H9 (cell line): ENCODE data around the gene KRTAP4-9. TPM values are rescaled to one million over a fixed set of nuclear protein-coding genes. Genes with fewer than 3 reads are reported as not detected.
"Not testable (repeated sequence)": the region's sequence is repeated elsewhere in the genome, so short reads cannot be mapped to it uniquely, and the experiment has no call there.

ENCODE experiments used
- DNase-seq: peaks from one replicate; pipeline ENCODE4 v3.0.0-alpha.2; 2017
- H2AFZ ChIP-seq: one replicate; pipeline ENCODE4 v1.6.1; 2013; ENCODE audit warnings: mild to moderate bottlenecking, low read length, control low read depth, moderate library complexity
- H2AK5ac ChIP-seq: 2 replicates; pipeline ENCODE4 v1.6.1; 2013; ENCODE audit warnings: low read length, control low read depth, mixed read lengths; ENCODE audit not compliant: insufficient read length
- H2BK120ac ChIP-seq: one replicate; pipeline ENCODE4 v1.6.1; 2013; ENCODE audit warnings: low read depth, mild to moderate bottlenecking, low read length, control low read depth, inconsistent platforms; ENCODE audit not compliant: poor library complexity, severe bottlenecking
- H2BK12ac ChIP-seq: 2 replicates; pipeline ENCODE4 v1.6.1; 2013; ENCODE audit warnings: low read length, control low read depth, mixed read lengths, low read depth; ENCODE audit not compliant: insufficient read length
- H2BK15ac ChIP-seq: 2 replicates; pipeline ENCODE4 v1.6.1; 2013; ENCODE audit warnings: low read depth, low read length, control low read depth
- H2BK20ac ChIP-seq: one replicate; pipeline ENCODE4 v1.6.1; 2013; ENCODE audit warnings: low read depth, mild to moderate bottlenecking, low read length, control low read depth, inconsistent platforms; ENCODE audit not compliant: poor library complexity, severe bottlenecking
- H2BK5ac ChIP-seq: 2 replicates; pipeline ENCODE4 v1.6.1; 2013; ENCODE audit warnings: low read length, control low read depth, mixed read lengths; ENCODE audit not compliant: insufficient read length
- H3K14ac ChIP-seq: 2 replicates; pipeline ENCODE4 v1.6.1; 2013; ENCODE audit warnings: low read length, control low read depth; ENCODE audit not compliant: insufficient read depth
- H3K18ac ChIP-seq: 2 replicates; pipeline ENCODE4 v1.6.1; 2013; ENCODE audit warnings: low read depth, mild to moderate bottlenecking, mixed read lengths, low read length, control low read depth; ENCODE audit not compliant: insufficient read length
- H3K23ac ChIP-seq: 2 replicates; pipeline ENCODE4 v1.6.1; 2013; ENCODE audit warnings: low read length, control low read depth, mixed read lengths, low read depth; ENCODE audit not compliant: insufficient read length
- H3K23me2 ChIP-seq: 2 replicates; pipeline ENCODE4 v1.6.1; 2013; ENCODE audit warnings: low read depth, mild to moderate bottlenecking, mixed read lengths, low read length, control low read depth; ENCODE audit not compliant: insufficient read length, poor library complexity, severe bottlenecking
- H3K27ac ChIP-seq: 2 replicates; pipeline ENCODE4 v1.5.1; 2013; ENCODE audit warnings: low read length, control low read depth, mixed read lengths, low read depth; ENCODE audit not compliant: insufficient read length
- H3K27me3 ChIP-seq: 2 replicates; pipeline ENCODE4 v1.6.1; 2013; ENCODE audit warnings: low read length, control low read depth, inconsistent platforms; ENCODE audit not compliant: insufficient read depth
- H3K4ac ChIP-seq: 2 replicates; pipeline ENCODE4 v1.6.1; 2013; ENCODE audit warnings: low read depth, mild to moderate bottlenecking, control low read depth, inconsistent platforms, low read length, moderate library complexity
- H3K4me1 ChIP-seq: 2 replicates; pipeline ENCODE4 v1.6.1; 2013; ENCODE audit warnings: low read length, control low read depth, inconsistent platforms; ENCODE audit not compliant: insufficient read depth
- H3K4me2 ChIP-seq: 2 replicates; pipeline ENCODE4 v1.6.1; 2013; ENCODE audit warnings: low read length, control low read depth, mixed read lengths; ENCODE audit not compliant: insufficient read length, insufficient read depth
- H3K56ac ChIP-seq: 2 replicates; pipeline ENCODE4 v1.6.1; 2013; ENCODE audit warnings: low read depth, mild to moderate bottlenecking, mixed read lengths, low read length, control low read depth; ENCODE audit not compliant: insufficient read length
- H3K79me1 ChIP-seq: 2 replicates; pipeline ENCODE4 v1.6.1; 2013; ENCODE audit warnings: low read depth, mild to moderate bottlenecking, moderate library complexity, low read length, control low read depth, inconsistent platforms; ENCODE audit not compliant: insufficient read depth, poor library complexity, severe bottlenecking
- H3K79me2 ChIP-seq: 2 replicates; pipeline ENCODE4 v1.6.1; 2013; ENCODE audit warnings: low read length, control low read depth, inconsistent platforms; ENCODE audit not compliant: insufficient read depth
- H3K9ac ChIP-seq: 2 replicates; pipeline ENCODE4 v1.6.1; 2013; ENCODE audit warnings: low read length, control low read depth, mixed read lengths; ENCODE audit not compliant: insufficient read length; ENCODE audit errors: extremely low read depth
- H3K9me3 ChIP-seq: one replicate; pipeline ENCODE4 v1.6.1; 2013; ENCODE audit warnings: low read depth, low read length, inconsistent platforms; ENCODE audit not compliant: control insufficient read depth
- H3T11ph ChIP-seq: one replicate; pipeline ENCODE4 v1.6.1; 2013; ENCODE audit warnings: mild to moderate bottlenecking, low read length, control low read depth, inconsistent platforms
- H4K20me1 ChIP-seq: one replicate; pipeline ENCODE4 v1.6.1; 2013; ENCODE audit not compliant: control insufficient read depth, insufficient read length, insufficient read depth
- H4K5ac ChIP-seq: 2 replicates; pipeline ENCODE4 v1.6.1; 2013; ENCODE audit warnings: low read depth, mild to moderate bottlenecking, mixed read lengths, low read length, control low read depth; ENCODE audit not compliant: insufficient read length
- H4K8ac ChIP-seq: replicated peaks from 2 replicates; pipeline ENCODE4 v1.6.1; 2013; ENCODE audit warnings: low read length, control low read depth, mixed read lengths, low read depth; ENCODE audit not compliant: insufficient read length
- H4K91ac ChIP-seq: 2 replicates; pipeline ENCODE4 v1.6.1; 2013; ENCODE audit warnings: low read depth, mild to moderate bottlenecking, moderate library complexity, mixed read lengths, low read length, control low read depth; ENCODE audit not compliant: insufficient read length
- H3K27ac Mint-ChIP-seq, 3 experiments: 2 replicates in 2 of 3; 3 replicates in 1 of 3; pipeline ENCODE4 v1.8.0; 2020 to 2021; ENCODE audit warnings: mixed read lengths in 3 of 3, mild to moderate bottlenecking in 1 of 3, moderate library complexity in 1 of 3
- H3K27me3 Mint-ChIP-seq: 2 replicates; pipeline ENCODE4 v1.8.0; 2021; ENCODE audit warnings: low read depth, mild to moderate bottlenecking, moderate library complexity, mixed read lengths
- H3K36me3 Mint-ChIP-seq, 3 experiments: 2 replicates in 2 of 3; 3 replicates in 1 of 3; pipeline ENCODE4 v1.8.0; 2020 to 2021; ENCODE audit warnings: low read depth in 3 of 3, mixed read lengths in 3 of 3; ENCODE audit not compliant: insufficient read depth in 1 of 3
- H3K4me1 Mint-ChIP-seq, 2 experiments: 2 replicates each; pipeline ENCODE4 v1.8.0; 2020; ENCODE audit warnings: mixed read lengths in 2 of 2
- H3K4me3 Mint-ChIP-seq, 2 experiments: 2 replicates in 1 of 2; 3 replicates in 1 of 2; pipeline ENCODE4 v1.8.0; 2020 to 2021; ENCODE audit warnings: mild to moderate bottlenecking in 2 of 2, mixed read lengths in 2 of 2, moderate library complexity in 1 of 2
- H3K9me3 Mint-ChIP-seq, 2 experiments: 2 replicates in 1 of 2; 3 replicates in 1 of 2; pipeline ENCODE4 v1.8.0; 2020; ENCODE audit warnings: mild to moderate bottlenecking in 2 of 2, mixed read lengths in 2 of 2, moderate library complexity in 1 of 2
- WGBS: extraction: QIAGEN DNeasy Blood & Tissue Kit; methylation state at CpG from one replicate; pipeline ENCODE4 v1.1.7; 2013; ENCODE audit warnings: missing lambda C conversion rate, low lambda C conversion rate, mixed read lengths; ENCODE audit not compliant: insufficient read length; ENCODE audit errors: extremely low coverage; 5-methylcytosine and 5-hydroxymethylcytosine counted together
- total RNA-seq: library from RNA; stranded (reverse); gene quantifications from 2 replicates; pipeline ENCODE4 v1.2.1, GENCODE V29; 2021
- TF ChIP-seq, protein P1 (sequence below): fragments of 200-600 bp; sonication (generic); conservative IDR thresholded peaks from 3 replicates; pipeline ENCODE4 v1.8.0; 2021; ENCODE audit warnings: antibody characterized with exemption, mild to moderate bottlenecking

KRTAP4-9 gene
- total RNA-seq, 1 experiment from 2014 or later = not detected

DNA sequence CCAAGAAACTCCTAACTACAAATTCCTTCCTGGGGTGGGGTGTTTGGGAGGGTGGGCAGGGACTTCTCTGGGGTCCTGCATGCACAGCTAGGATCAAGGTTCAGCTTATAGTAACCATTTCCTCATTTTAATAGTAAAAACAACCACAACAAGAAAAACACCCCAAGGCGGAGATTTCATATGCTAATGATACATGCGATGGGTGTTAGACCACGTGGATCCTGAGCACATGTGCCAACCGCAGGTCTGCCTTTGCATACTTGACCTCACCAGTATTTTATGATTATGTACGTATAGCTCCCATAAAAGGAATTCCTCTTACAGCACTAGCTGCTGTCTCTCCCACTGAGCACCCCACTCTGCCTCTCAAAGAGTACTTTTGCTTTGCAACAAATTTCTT is 11.1 kb downstream of the KRTAP4-9 start:
- H3K9me3 Mint-ChIP-seq = peaks cover 21 to 36% of the 10 kb centered on the region in 2 experiments
- H3K4me2 ChIP-seq = no peak overlapping the region
- no peak overlapping the region for H3K27ac Mint-ChIP-seq
- no peak overlapping the region for H3K4me3 Mint-ChIP-seq
- H4K8ac ChIP-seq = no peak overlapping the region
- no peaks in the 10 kb centered on the region for H3K23me2 ChIP-seq
- no peak overlapping the region for H2AK5ac ChIP-seq
- no peak overlapping the region for H2BK120ac ChIP-seq
- DNase-seq = no peak
- H4K20me1 ChIP-seq = no peaks in the 10 kb centered on the region
- H3K27me3 ChIP-seq = no peaks in the 10 kb centered on the region
- no peak overlapping the region for H2BK5ac ChIP-seq
- no peak overlapping the region for H2BK20ac ChIP-seq
- no peak overlapping the region for H3K14ac ChIP-seq
- peaks cover 28 to 30% of the 10 kb centered on the region in 2 experiments for H3K4me1 Mint-ChIP-seq
- H3T11ph ChIP-seq = no peak overlapping the region
- TF ChIP-seq, protein P1, sequence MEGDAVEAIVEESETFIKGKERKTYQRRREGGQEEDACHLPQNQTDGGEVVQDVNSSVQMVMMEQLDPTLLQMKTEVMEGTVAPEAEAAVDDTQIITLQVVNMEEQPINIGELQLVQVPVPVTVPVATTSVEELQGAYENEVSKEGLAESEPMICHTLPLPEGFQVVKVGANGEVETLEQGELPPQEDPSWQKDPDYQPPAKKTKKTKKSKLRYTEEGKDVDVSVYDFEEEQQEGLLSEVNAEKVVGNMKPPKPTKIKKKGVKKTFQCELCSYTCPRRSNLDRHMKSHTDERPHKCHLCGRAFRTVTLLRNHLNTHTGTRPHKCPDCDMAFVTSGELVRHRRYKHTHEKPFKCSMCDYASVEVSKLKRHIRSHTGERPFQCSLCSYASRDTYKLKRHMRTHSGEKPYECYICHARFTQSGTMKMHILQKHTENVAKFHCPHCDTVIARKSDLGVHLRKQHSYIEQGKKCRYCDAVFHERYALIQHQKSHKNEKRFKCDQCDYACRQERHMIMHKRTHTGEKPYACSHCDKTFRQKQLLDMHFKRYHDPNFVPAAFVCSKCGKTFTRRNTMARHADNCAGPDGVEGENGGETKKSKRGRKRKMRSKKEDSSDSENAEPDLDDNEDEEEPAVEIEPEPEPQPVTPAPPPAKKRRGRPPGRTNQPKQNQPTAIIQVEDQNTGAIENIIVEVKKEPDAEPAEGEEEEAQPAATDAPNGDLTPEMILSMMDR = no peak
- H3K4me1 ChIP-seq = no peaks in the 10 kb centered on the region
- no CpG with 5 or more reads among the region's 5 CpGs for WGBS
- no peak overlapping the region for H3K18ac ChIP-seq
- H3K79me1 ChIP-seq = no peaks in the 10 kb centered on the region
- H3K23ac ChIP-seq = no peak overlapping the region
- no peak overlapping the region for H4K5ac ChIP-seq
- H3K9ac ChIP-seq = no peak overlapping the region
- H4K91ac ChIP-seq = no peak overlapping the region
- H2BK12ac ChIP-seq = no peak overlapping the region
- H3K27ac ChIP-seq = no peak overlapping the region
- H2AFZ ChIP-seq = no peak overlapping the region
- no peak overlapping the region for H3K56ac ChIP-seq
- H3K27me3 Mint-ChIP-seq = no peaks in the 10 kb centered on the region
- no peak overlapping the region for H2BK15ac ChIP-seq
- no peaks in the 10 kb centered on the region for H3K79me2 ChIP-seq
- no peak overlapping the region for H3K4ac ChIP-seq
- peaks cover 4% of the 10 kb centered on the region for H3K9me3 ChIP-seq
- H3K36me3 Mint-ChIP-seq = peaks cover 8 to 15% (median 8%) of the 10 kb centered on the region in 3 experiments

DNA sequence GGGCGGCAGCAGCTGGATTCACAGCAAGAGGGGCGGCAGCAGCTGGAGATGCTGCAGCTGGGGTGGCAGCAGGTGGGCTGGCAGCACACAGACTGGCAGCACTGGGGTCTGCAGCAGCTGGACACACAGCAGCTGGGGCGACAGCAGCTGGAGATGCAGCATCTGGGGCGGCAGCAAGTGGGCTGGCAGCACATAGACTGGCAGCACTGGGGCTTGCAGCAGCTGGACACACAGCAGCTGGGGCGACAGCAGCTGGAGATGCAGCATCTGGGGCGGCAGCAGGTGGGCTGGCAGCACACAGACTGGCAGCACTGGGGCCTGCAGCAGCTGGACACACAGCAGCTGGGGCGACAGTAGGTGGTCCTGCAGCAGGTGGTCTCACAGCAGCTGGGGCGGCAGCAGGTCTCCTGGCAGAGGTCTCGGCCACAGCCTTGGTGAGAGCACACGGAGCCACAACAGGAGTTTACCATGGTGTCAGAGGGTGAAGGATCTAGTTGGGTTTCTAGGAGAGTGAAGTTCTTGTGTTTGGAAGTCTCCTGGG is 12.7 kb downstream of the KRTAP4-9 start, which contains the start of gene KRTAP4-11:
Gene KRTAP4-11, minus strand, starts transcription at position 528 of the 541 bp plus-strand sequence. Its CDS starts 58 bp downstream, at position 470.
- not testable (repeated sequence) for H2BK15ac ChIP-seq, H3K4me1 ChIP-seq, H3K18ac ChIP-seq, H3K27ac ChIP-seq, DNase-seq, H2AFZ ChIP-seq, H3K36me3 Mint-ChIP-seq, H3K56ac ChIP-seq, H3K23ac ChIP-seq, H4K20me1 ChIP-seq, H3K4me2 ChIP-seq, H3K27me3 Mint-ChIP-seq, H3T11ph ChIP-seq, H3K9ac ChIP-seq, H2AK5ac ChIP-seq, H3K14ac ChIP-seq, H3K9me3 ChIP-seq, H4K5ac ChIP-seq, H3K4ac ChIP-seq, H2BK12ac ChIP-seq, H2BK120ac ChIP-seq, H3K4me3 Mint-ChIP-seq, H2BK5ac ChIP-seq, H2BK20ac ChIP-seq, H3K23me2 ChIP-seq, H4K8ac ChIP-seq, H4K91ac ChIP-seq, H3K79me2 ChIP-seq, H3K79me1 ChIP-seq, H3K27me3 ChIP-seq, H3K27ac Mint-ChIP-seq
- peaks cover 28 to 30% of the 10 kb centered on the region in 2 experiments for H3K4me1 Mint-ChIP-seq
- H3K9me3 Mint-ChIP-seq = peaks cover 6 to 29% of the 10 kb centered on the region in 2 experiments
- WGBS = no CpG with 5 or more reads among the region's 10 CpGs
